ENCODE results near the gene GPR137.

DNA sequence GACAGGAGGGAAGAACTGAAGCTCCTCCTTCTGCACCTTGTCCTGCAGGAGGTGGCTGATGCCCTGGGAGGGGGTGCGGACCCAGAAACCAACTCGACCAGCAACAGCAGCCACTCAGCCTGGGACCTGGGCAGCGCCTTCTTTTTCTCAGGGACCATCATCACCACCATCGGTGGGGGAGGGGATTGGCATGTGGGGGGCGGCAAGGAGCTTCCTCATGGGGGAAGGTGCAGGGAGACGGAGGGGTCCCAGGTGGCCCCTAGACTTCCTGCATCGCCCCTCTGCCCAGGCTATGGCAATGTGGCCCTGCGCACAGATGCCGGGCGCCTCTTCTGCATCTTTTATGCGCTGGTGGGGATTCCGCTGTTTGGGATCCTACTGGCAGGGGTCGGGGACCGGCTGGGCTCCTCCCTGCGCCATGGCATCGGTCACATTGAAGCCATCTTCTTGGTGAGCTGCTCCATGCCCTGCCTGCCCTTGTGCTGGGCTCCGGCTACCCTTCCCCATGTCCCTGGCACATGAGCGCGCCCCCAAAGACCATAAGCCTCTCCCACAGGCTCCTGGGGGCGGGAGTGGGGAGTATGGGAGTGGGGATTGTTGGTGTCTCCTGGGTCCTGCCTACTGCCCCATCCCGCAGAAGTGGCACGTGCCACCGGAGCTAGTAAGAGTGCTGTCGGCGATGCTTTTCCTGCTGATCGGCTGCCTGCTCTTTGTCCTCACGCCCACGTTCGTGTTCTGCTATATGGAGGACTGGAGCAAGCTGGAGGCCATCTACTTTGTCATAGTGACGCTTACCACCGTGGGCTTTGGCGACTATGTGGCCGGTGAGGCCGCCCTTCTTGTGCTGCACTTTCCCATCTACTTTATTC lies 11.4 kb downstream of the GPR137 start:
- no peak for TF ChIP-seq BHLHE40 (IDR thresholded peaks at IDR 0.05; ENCODE audit: borderline replicate concordance)
- TF ChIP-seq ELF4 (IDR thresholded peaks at IDR 0.05) = no peak
- no peak for TF ChIP-seq NFRKB (IDR thresholded peaks at IDR 0.05)

Data from HEK293T (cell line).